ENCODE data around the gene SYNE4. TPM values are rescaled to one million over a fixed set of nuclear protein-coding genes. Genes with fewer than 3 reads are reported as not detected.

Gene SYNE4
- total RNA-seq, 2 donors from 2014 or later, result 17.1 to 19.3 TPM

GRCh38 chr19:35995048-35995993 lies 13.3 kb downstream of the SYNE4 start, which contains the start of gene SDHAF1:
Gene SDHAF1 (plus strand): TSS chr19:35995188. CDS start chr19:35995275, 87 bp downstream.
- Histone ChIP-seq H3K4me3 (ENCODE audit: low read length) (peak within 1 kb of the TSS; percentile 91), H3K9ac (ENCODE audit: extremely low read depth, low read length, poor library complexity, severe bottlenecking) (peak within 1 kb of the TSS; percentile 41), H3K4me1 (ENCODE audit: control insufficient read depth, insufficient read depth, low read length) (peaks cover 7% of the 10 kb centered on the region), H3K27ac (ENCODE audit: low read depth, low read length) (no peak within 1 kb of the TSS), H3K27me3 (ENCODE audit: control insufficient read depth, insufficient read depth, low read length, poor library complexity, severe bottlenecking) (no peaks in the 10 kb centered on the region), H3K36me3 (ENCODE audit: control insufficient read depth, insufficient read depth, low read length) (peaks cover 8% of the 10 kb centered on the region), H3K9me3 (ENCODE audit: control insufficient read depth, low read length) (no peaks in the 10 kb centered on the region)
- Mint-ChIP-seq H3K27me3 (ENCODE audit: insufficient read depth) (peaks cover 12% of the 10 kb centered on the region), H3K4me3 (peak within 1 kb of the TSS; percentile 78), H3K27ac (peak within 1 kb of the TSS; percentile 91), H3K36me3 (ENCODE audit: low read depth) (peaks cover 9% of the 10 kb centered on the region), H3K4me1 (peaks cover 9% of the 10 kb centered on the region), H3K9me3 (no peaks in the 10 kb centered on the region)
- WGBS, 2 experiments (ENCODE audit: insufficient coverage in 1 of 2, insufficient read length in 1 of 2), result 1 to 2% methylated on average over 44 to 97 of the region's 97 CpGs
- peak; percentile 98 for DNase-seq
- peak; percentile 11 for TF ChIP-seq CTCF (conservative IDR thresholded peaks at IDR 0.05)

GRCh38 chr19:35993923-35994598 lies 14.6 kb downstream of the SYNE4 start:
- Mint-ChIP-seq H3K4me3 (peak overlapping the region; percentile 78), H3K9me3 (no peaks in the 10 kb centered on the region), H3K4me1 (peaks cover 9% of the 10 kb centered on the region), H3K36me3 (ENCODE audit: low read depth) (peaks cover 9% of the 10 kb centered on the region), H3K27me3 (ENCODE audit: insufficient read depth) (peaks cover 22% of the 10 kb centered on the region), H3K27ac (no peak overlapping the region)
- Histone ChIP-seq H3K4me3 (ENCODE audit: low read length) (no peak overlapping the region), H3K27me3 (ENCODE audit: control insufficient read depth, insufficient read depth, low read length, poor library complexity, severe bottlenecking) (no peaks in the 10 kb centered on the region), H3K4me1 (ENCODE audit: control insufficient read depth, insufficient read depth, low read length) (peaks cover 7% of the 10 kb centered on the region), H3K9ac (ENCODE audit: extremely low read depth, low read length, poor library complexity, severe bottlenecking) (no peak overlapping the region), H3K9me3 (ENCODE audit: control insufficient read depth, low read length) (no peaks in the 10 kb centered on the region), H3K36me3 (ENCODE audit: control insufficient read depth, insufficient read depth, low read length) (peaks cover 4% of the 10 kb centered on the region), H3K27ac (ENCODE audit: low read depth, low read length) (no peak overlapping the region)
- DNase-seq, result peak; percentile 82
- 89 to 92% methylated on average over 34 to 49 of the region's 49 CpGs for WGBS, 2 experiments (ENCODE audit: insufficient coverage in 1 of 2, insufficient read length in 1 of 2)
- peak; percentile 45 for TF ChIP-seq CTCF (conservative IDR thresholded peaks at IDR 0.05)

GRCh38 chr19:35992907-35993765 lies 15.5 kb downstream of the SYNE4 start:
- H3K9me3 ChIP-seq (ENCODE audit: control insufficient read depth, low read length), result no peaks in the 10 kb centered on the region
- no peak overlapping the region for H3K4me3 ChIP-seq (ENCODE audit: low read length)
- H3K27ac Mint-ChIP-seq, result no peak overlapping the region
- no peaks in the 10 kb centered on the region for H3K36me3 ChIP-seq (ENCODE audit: control insufficient read depth, insufficient read depth, low read length)
- no peak overlapping the region for H3K27ac ChIP-seq (ENCODE audit: low read depth, low read length)
- no peaks in the 10 kb centered on the region for H3K27me3 ChIP-seq (ENCODE audit: control insufficient read depth, insufficient read depth, low read length, poor library complexity, severe bottlenecking)
- no peak overlapping the region for H3K4me3 Mint-ChIP-seq
- DNase-seq, result no peak
- H3K9me3 Mint-ChIP-seq, result no peaks in the 10 kb centered on the region
- TF ChIP-seq CTCF (conservative IDR thresholded peaks at IDR 0.05), result no peak
- peaks cover 9% of the 10 kb centered on the region for H3K36me3 Mint-ChIP-seq (ENCODE audit: low read depth)
- peaks cover 7% of the 10 kb centered on the region for H3K4me1 ChIP-seq (ENCODE audit: control insufficient read depth, insufficient read depth, low read length)
- 84 to 93% methylated on average over 3 to 8 of the region's 8 CpGs for WGBS, 2 experiments (ENCODE audit: insufficient coverage in 1 of 2, insufficient read length in 1 of 2)
- peaks cover 28% of the 10 kb centered on the region for H3K27me3 Mint-ChIP-seq (ENCODE audit: insufficient read depth)
- H3K9ac ChIP-seq (ENCODE audit: extremely low read depth, low read length, poor library complexity, severe bottlenecking), result no peak overlapping the region
- peaks cover 9% of the 10 kb centered on the region for H3K4me1 Mint-ChIP-seq

All from endodermal cell (in vitro differentiated cells).